GM12878 (cell line): ENCODE results near the gene BTBD1.

ENCODE experiments used
- CEBPB ChIP-seq, 2 experiments: fragments of 150-350 bp in 1 of 2; IDR thresholded peaks; 2 replicates each; pipeline ENCODE4 v1.6.1; 2012 to 2014; ENCODE audit warnings: low read depth in 2 of 2, low read length in 2 of 2, borderline replicate concordance in 1 of 2, inconsistent platforms in 1 of 2
- NFXL1 ChIP-seq: fragments of 450-650 bp; IDR thresholded peaks from 2 replicates; pipeline ENCODE4 v1.6.1; 2017; ENCODE audit warnings: antibody characterized with exemption, mild to moderate bottlenecking, borderline replicate concordance
- ZNF274 ChIP-seq: IDR thresholded peaks from one replicate; pipeline ENCODE4 v1.8.0; 2011; ENCODE audit not compliant: insufficient read length, insufficient read depth

- TF ChIP-seq ZNF274 (no peak), NFXL1 (no peak), CEBPB (IDR thresholded peaks at IDR 0.05; ENCODE audit: borderline replicate concordance in 1 of 2, low read depth in 2 of 2, low read length in 2 of 2) (no peak)
Measured at GRCh38 chr15:83068054-83068453, 1.0 kb upstream of the BTBD1 start.
